Fibroblast of lung (primary cell): ENCODE data around the gene IHH.

Experiments used
- CTCF ChIP-seq, 2 donors: IDR thresholded peaks in 1 of 2; conservative IDR thresholded peaks in 1 of 2; 1 replicate in 1 of 2; 2 replicates in 1 of 2; pipeline ENCODE4 v1.5.1; 2011 to 2012; ENCODE audit warnings: low read length in 2 of 2, control low read depth in 1 of 2, inconsistent platforms in 1 of 2, low read depth in 1 of 2, mild to moderate bottlenecking in 1 of 2
- EZH2 ChIP-seq: IDR thresholded peaks from 2 replicates; pipeline ENCODE4 v1.5.1; 2012; ENCODE audit warnings: low read length, control low read depth, mild to moderate bottlenecking; ENCODE audit errors: missing control alignments

GRCh38 chr2:219065484-219065883 lies 4.8 kb upstream of the IHH start:
- no peak for TF ChIP-seq CTCF (conservative IDR thresholded peaks at IDR 0.05 in 1 of 2, IDR thresholded peaks at IDR 0.05 in 1 of 2; ENCODE audit: low read depth in 1 of 2, low read length in 2 of 2)
- TF ChIP-seq EZH2: no peak
